Keratinocyte (primary cell): Measurements from ENCODE around the gene SDR39U1.

ENCODE experiments used
- CTCF ChIP-seq, 3 experiments: IDR thresholded peaks in 1 of 3; conservative IDR thresholded peaks in 1 of 3; optimal IDR thresholded peaks in 1 of 3; 2 replicates in 2 of 3; 3 replicates in 1 of 3; pipeline versions ENCODE3 to v1.5.1; 2011; ENCODE audit warnings: low read length in 3 of 3, mild to moderate bottlenecking in 3 of 3, moderate library complexity in 2 of 3, control low read depth in 1 of 3, inconsistent platforms in 1 of 3; ENCODE audit not compliant: insufficient read depth in 2 of 3; ENCODE audit errors: extremely low read depth in 1 of 3
- EZH2 ChIP-seq: IDR thresholded peaks from one replicate; pipeline ENCODE4 v1.6.1; 2012; ENCODE audit warnings: inconsistent platforms, mild to moderate bottlenecking, low read length, moderate library complexity

GRCh38 chr14:24401810-24402702, 40.5 kb downstream of the SDR39U1 start:
- TF ChIP-seq CTCF (optimal IDR thresholded peaks at IDR 0.05 in 1 of 3, IDR thresholded peaks at IDR 0.05 in 1 of 3, conservative IDR thresholded peaks at IDR 0.05 in 1 of 3; ENCODE audit: extremely low read depth in 1 of 3, insufficient read depth in 2 of 3, low read length in 3 of 3) (no peak), EZH2 (no peak)
